Measurements from ENCODE around the gene AZIN2.
A peak's percentile ranks its signal among the peaks of the same experiment; 100 is the strongest.
"Not testable (repeated sequence)": the region's sequence is repeated elsewhere in the genome, so short reads cannot be mapped to it uniquely, and the experiment has no call there.

Gene AZIN2

DNA sequence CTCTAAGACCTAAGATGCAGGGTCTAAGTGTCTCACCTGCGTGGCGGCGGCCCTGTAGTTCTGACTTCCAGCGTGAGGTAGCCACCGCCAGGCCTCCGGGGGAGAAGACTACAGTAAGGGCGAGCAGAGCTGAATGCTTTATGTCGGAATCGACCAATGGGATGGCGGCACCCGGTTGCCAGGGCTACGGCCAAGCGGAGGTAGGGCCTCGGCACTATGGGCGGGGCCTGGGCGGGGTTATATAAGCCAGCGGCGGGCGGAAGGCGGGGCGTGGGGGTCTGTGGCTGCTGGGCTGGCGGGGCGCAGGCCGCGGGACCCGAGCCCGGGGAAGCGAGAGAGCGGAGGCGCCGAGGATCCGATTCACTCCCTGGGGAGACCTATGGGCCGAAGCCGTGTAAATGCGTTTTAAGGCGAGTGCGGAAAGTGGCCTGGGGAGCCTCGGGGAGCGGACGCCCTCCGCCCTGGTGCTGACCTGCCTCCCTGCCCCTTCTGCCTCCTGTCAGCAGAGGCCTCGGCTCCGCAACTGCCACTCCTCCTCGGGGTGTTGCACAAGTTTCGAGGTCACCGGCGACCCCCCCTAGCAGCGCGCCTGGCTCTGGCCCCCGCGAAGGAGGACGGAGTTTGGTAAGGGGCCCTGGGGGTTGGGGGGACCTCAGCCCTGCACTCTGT, at the start of gene AZIN2:
TSS of gene AZIN2 (plus strand) at position 269 of the 669 bp plus-strand sequence. CDS start 1,097 bp downstream, outside the sequence.
- Histone ChIP-seq H3K27me3 (ENCODE audit: low read depth) (no peaks in the 10 kb centered on the region), H3K4me3 (peak within 1 kb of the TSS; percentile 50), H3K9me3 (no peaks in the 10 kb centered on the region), H3K4me1 (peaks cover 10% of the 10 kb centered on the region), H3K36me3 (replicated peaks) (no peaks in the 10 kb centered on the region)
- peak; percentile 90 to 99 for DNase-seq (ENCODE audit: low spot score in 2 of 2)
- in situ Hi-C loops (cut with MboI; ENCODE audit: low sequenced_read_pairs): loop anchor here (10.0 kb wide), 1 partner anchor 146 kb away; no protein-coding TSS in a partner anchor

DNA sequence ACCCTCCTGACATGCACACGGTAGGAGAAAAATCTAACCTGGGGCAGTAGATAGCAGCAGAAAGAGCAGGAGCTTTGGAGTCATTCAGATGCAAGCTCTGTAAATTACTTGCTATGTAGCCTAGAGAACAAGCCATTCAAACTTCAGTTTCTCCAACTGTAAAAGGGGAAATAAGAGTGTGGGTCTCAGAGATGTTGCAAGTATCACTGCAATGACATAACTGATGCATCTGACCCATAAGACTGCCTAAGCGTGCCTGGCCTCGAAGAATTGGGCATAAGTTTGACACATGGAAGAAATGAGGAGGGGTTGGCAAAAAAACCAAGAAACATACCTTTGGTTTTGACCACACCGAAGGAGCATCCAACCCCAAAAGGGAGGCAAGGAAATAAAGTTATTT, 49.4 kb upstream of the AZIN2 start:
- Histone ChIP-seq H3K4me1 (peaks cover 39% of the 10 kb centered on the region), H3K36me3 (replicated peaks) (peaks cover 33% of the 10 kb centered on the region), H3K27me3 (ENCODE audit: low read depth) (no peaks in the 10 kb centered on the region), H3K9me3 (no peaks in the 10 kb centered on the region), H3K4me3 (no peak overlapping the region)
- no peak for DNase-seq (ENCODE audit: low spot score in 2 of 2)
- in situ Hi-C loops (cut with MboI; ENCODE audit: low sequenced_read_pairs): no loop called here

DNA sequence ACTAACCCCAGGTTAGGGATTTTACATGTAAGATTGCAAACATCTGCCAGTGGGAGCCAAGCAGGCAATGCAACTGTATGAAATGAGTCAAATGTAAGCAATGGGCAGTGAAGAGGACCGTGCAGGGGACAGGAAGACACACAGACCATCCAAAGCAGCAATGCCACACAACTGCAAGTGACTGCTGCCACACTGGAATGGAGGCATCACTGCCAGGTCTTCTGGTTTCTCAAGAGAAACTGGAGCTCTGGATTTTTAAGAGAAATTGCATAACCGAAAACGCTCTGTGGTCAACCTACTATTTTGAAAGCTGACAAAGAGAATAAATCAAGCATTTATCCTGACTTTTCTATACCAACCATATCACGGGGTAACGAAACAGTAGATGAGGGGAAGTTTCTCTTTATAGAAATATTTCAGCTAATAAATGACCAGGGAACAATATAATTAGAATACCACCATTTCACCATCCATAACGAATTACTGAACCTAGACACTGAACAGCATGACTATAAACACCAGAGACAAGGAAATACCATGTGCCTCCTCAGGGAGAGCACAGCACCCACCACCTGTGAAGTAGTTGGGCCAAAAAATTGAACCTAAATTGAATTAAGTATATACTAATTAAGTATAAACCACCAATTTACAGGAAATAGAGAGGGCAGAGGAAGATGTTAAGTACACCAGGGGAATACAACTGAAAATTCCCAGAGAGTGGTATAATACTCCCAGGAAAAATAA, 48.7 kb upstream of the AZIN2 start:
- no peak overlapping the region for H3K4me3 ChIP-seq
- in situ Hi-C loops (cut with MboI; ENCODE audit: low sequenced_read_pairs): no loop called here
- peaks cover 35% of the 10 kb centered on the region for H3K4me1 ChIP-seq
- H3K9me3 ChIP-seq: no peaks in the 10 kb centered on the region
- peaks cover 33% of the 10 kb centered on the region for H3K36me3 ChIP-seq (replicated peaks)
- no peaks in the 10 kb centered on the region for H3K27me3 ChIP-seq (ENCODE audit: low read depth)
- no peak for DNase-seq (ENCODE audit: low spot score in 2 of 2)

DNA sequence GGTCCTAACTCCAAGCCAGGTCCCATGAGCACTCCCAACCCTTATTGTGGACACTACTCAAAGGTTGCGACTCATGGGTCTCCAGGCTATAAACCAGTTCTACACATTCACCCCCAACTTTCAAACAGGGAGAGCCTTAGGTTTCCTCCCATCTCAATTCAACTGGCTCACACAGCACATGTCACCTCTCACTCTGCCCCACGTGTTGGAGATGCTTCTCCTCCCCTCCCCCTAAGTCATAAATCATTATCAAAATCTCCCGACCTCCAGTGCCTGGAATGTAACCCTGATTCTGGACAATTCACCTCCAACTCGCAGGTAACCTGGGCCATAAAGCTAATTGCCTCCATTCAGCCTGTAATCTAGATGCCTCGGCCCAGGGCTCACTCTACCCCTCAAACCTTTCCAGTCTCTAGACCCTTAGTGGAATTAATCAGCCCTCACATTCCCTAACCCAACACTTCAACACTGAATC, 44.9 kb upstream of the AZIN2 start:
- DNase-seq (ENCODE audit: low spot score in 2 of 2): peak; percentile 33 to 36
- H3K9me3 ChIP-seq: no peaks in the 10 kb centered on the region
- H3K27me3 ChIP-seq (ENCODE audit: low read depth): no peaks in the 10 kb centered on the region
- H3K4me1 ChIP-seq: peaks cover 20% of the 10 kb centered on the region
- peak overlapping the region; percentile 71 for H3K4me3 ChIP-seq
- in situ Hi-C loops (cut with MboI; ENCODE audit: low sequenced_read_pairs): no loop called here
- peaks cover 29% of the 10 kb centered on the region for H3K36me3 ChIP-seq (replicated peaks)

DNA sequence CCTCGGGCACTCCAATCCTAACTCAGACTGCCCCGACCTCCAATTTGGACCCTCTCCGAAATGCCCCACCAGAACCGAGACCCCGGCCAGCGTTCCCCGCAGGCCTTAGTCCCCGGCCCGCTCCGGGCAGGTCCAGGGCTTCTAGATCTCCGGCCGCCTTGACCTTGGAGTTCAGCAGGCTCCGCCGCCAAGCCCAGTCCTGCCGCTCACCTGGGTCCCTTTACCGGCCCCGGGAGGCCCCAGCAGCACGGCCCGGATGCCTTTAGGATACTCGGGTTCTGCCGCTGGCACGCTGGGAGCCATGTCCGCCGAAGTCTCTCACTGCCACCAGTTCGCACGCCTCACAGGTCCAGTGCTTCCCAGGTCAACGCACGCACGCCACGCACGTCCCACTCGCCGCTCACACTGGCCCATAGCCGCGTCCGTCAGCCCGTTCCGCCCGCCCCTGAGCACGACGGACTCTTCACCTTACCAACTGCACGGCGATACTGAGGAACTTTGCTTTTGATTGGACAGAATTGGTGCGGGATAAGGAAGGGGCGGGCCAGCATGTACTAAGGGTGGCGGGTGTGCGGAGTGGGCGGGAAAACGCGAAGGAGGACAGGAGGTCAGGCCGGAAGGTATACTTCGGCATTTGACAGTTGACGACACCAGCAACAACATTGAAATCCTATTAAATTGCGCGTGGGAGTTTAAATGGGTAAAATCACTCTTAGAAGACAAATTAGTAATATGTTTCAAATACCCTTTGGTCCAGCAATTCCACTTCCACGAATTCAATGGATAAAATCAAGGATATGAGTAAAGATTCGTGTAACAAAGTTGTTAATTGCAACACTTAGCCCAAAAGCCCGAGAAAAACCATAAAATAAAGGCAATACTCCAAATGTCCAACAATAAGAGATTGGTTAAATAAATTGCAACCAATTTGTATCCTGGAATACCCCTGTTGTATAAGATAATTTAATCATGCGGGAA, 44.1 kb upstream of the AZIN2 start, which contains the start of gene AK2:
TSS of gene AK2 (minus strand) at position 358 of the 978 bp plus-strand sequence. CDS start at position 303, 55 bp downstream.
- H3K27me3 ChIP-seq (ENCODE audit: low read depth): no peaks in the 10 kb centered on the region
- DNase-seq (ENCODE audit: low spot score in 2 of 2): peak; percentile 97 to 98
- peaks cover 21% of the 10 kb centered on the region for H3K36me3 ChIP-seq (replicated peaks)
- no peaks in the 10 kb centered on the region for H3K9me3 ChIP-seq
- peak within 1 kb of the TSS; percentile 71 for H3K4me3 ChIP-seq
- H3K4me1 ChIP-seq: peaks cover 20% of the 10 kb centered on the region
- in situ Hi-C loops (cut with MboI; ENCODE audit: low sequenced_read_pairs): no loop called here

DNA sequence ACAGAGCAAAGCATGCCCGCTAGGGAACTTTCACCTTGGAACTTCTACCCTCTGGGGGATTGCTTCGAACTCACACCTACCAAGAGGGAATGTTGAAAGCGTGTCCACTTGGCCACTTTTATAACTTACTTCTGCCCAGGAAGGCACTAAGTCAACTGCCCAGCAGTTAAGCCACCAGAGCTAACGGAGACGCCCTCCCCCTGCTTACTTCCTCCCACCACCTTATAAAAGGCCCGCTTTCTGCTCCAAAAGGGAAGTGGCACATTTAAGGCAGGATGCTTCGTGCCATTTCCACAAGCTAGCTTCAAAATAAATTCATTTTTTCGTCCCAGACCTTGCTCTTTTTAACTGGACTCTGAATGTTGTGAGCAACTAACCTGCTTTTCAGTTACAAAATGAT, 41.1 kb upstream of the AZIN2 start:
- no peak for DNase-seq (ENCODE audit: low spot score in 2 of 2)
- in situ Hi-C loops (cut with MboI; ENCODE audit: low sequenced_read_pairs): no loop called here

DNA sequence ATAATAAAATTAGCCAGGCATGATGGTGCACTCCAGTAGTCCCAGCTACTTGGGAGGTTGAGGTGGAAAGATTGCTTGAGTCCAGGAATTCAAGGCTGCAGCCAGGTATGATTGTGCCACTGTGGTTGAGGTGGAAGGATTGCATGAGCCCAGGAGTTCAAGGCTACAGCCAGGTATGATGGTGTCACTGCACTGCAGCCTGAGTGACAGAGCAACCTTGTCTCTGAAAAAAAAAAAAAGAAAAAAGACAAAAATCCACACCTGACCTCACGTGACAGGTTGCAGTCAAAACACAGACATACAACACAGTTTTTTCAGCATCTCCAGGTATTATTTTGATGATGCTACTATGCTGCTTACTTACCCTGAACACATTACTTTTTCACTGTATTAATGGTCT, 39.9 kb upstream of the AZIN2 start:
- no peaks in the 10 kb centered on the region for H3K36me3 ChIP-seq (replicated peaks)
- DNase-seq (ENCODE audit: low spot score in 2 of 2): no peak
- in situ Hi-C loops (cut with MboI; ENCODE audit: low sequenced_read_pairs): no loop called here
- no peaks in the 10 kb centered on the region for H3K9me3 ChIP-seq
- H3K27me3 ChIP-seq (ENCODE audit: low read depth): no peaks in the 10 kb centered on the region
- H3K4me3 ChIP-seq: no peak overlapping the region
- H3K4me1 ChIP-seq: peaks cover 4% of the 10 kb centered on the region; the same call in 1 of the 2 replicates

More for the DNA sequence above, 41.1 kb upstream of the AZIN2 start:
- H3K27me3 ChIP-seq (ENCODE audit: low read depth): no peaks in the 10 kb centered on the region
- H3K4me3 ChIP-seq: no peak overlapping the region
- H3K36me3 ChIP-seq (replicated peaks): peaks cover 2% of the 10 kb centered on the region
- no peaks in the 10 kb centered on the region for H3K9me3 ChIP-seq
- H3K4me1 ChIP-seq: peaks cover 16% of the 10 kb centered on the region

DNA sequence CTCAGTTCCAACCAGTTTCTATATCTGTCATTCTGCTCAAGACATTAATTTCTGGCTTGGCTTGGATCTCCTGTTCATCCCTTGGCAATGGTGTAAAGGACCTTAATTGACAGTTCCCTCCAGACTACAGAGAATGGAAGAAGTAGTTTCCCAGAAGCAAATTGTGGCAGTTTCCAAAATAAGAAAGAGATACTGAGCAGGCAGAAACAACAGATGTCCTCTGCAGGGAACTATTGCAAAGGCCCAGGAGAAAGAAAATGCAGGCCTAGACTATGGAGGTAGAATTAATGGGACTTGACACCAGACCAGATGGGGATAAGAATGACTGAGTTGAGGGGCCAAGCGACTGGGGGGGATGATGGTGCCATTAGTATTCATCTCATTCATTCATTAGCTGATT, 38.1 kb upstream of the AZIN2 start:
- in situ Hi-C loops (cut with MboI; ENCODE audit: low sequenced_read_pairs): no loop called here

DNA sequence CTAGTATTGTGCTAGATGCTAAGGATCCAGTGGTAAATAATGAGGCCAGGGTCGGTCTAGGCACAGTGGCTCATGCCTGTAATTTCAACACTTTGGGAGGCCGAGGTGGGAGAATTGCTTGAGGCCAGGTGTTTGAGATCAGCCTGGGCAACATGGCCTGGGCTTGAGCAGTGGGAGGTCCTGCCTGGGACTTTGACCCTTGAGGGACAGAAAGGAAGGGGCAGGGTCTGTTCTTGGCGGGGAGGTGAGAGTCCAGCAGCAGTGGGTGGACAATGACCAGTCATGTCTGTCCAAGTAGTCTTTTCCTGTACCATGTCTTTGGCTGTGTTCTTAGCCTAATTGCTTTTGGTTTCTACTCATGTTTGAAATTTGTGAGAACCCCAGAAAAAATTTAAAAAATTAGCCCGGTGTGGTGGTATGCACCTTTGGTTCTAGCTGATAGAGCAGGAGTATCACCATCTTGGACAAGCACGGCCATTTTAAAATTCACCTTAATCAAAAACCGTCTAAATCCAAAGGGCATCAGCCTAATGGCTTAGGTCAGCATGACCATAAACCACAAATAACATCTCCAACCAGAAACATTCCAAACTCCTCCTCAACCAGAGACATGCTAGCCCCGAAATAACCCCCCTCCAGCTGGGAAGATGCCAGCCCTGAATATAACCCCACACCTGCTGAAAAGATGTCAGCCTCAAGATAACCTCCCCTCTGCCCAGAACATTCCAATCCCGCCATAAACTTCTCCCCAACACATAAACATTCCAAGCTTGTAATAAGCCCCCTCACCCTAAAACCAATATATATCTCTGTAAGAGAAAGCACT, 37.5 kb upstream of the AZIN2 start:
- no peak overlapping the region for H3K4me3 ChIP-seq
- no peaks in the 10 kb centered on the region for H3K27me3 ChIP-seq (ENCODE audit: low read depth)
- DNase-seq (ENCODE audit: low spot score in 2 of 2): no peak
- in situ Hi-C loops (cut with MboI; ENCODE audit: low sequenced_read_pairs): no loop called here
- H3K4me1 ChIP-seq: no peaks in the 10 kb centered on the region
- H3K9me3 ChIP-seq: no peaks in the 10 kb centered on the region
- no peaks in the 10 kb centered on the region for H3K36me3 ChIP-seq (replicated peaks)

More for the DNA sequence above, 38.1 kb upstream of the AZIN2 start:
- Histone ChIP-seq H3K36me3 (replicated peaks) (no peaks in the 10 kb centered on the region), H3K27me3 (ENCODE audit: low read depth) (no peaks in the 10 kb centered on the region), H3K4me3 (no peak overlapping the region), H3K4me1 (no peaks in the 10 kb centered on the region), H3K9me3 (no peaks in the 10 kb centered on the region)
- DNase-seq (ENCODE audit: low spot score in 2 of 2): no peak

DNA sequence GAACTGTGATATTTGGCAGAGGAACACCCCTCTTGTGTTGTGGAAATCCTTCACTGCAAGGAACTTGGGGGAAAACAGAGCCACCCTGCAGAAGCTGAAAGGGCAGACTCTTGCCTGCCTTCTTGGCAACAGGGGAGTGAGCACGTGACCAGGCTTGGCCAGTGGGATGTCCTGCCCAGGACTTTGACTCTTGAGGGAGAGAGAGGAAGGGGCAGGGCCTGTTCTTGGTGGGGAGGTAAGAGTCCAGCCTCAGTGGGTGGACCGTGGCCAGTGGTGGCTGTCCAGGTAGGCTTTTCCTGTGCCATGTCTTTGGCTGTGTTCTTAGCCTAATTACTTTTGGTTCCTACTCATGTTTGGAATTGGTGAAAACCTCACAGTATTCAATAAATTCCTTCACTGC, 35.7 kb upstream of the AZIN2 start:
- peaks cover 5% of the 10 kb centered on the region; the same call in 1 of the 2 replicates for H3K9me3 ChIP-seq
- no peak overlapping the region for H3K4me3 ChIP-seq
- no peaks in the 10 kb centered on the region for H3K36me3 ChIP-seq (replicated peaks)
- H3K27me3 ChIP-seq (ENCODE audit: low read depth): no peaks in the 10 kb centered on the region
- in situ Hi-C loops (cut with MboI; ENCODE audit: low sequenced_read_pairs): no loop called here
- DNase-seq (ENCODE audit: low spot score in 2 of 2): no peak
- H3K4me1 ChIP-seq: no peaks in the 10 kb centered on the region

DNA sequence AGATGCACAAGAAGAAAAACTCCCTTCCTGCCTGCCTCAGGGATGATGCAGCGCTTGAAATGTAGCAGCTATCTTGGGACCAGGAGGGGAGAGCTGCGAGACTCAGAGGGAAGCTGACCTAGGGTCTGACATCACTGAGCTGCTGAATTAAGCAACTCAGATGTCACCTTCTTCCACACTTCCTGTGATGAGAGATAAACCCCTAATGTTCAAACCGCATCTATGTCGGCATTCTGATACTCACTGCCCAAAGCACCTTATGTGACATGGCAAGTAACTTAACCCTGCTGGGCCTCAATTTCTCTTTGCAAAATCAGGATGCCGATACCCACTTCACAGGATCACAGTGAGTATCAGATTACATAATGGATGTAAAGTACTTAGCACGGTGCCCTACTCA, 35.1 kb upstream of the AZIN2 start:
- Histone ChIP-seq H3K4me3 (no peak overlapping the region), H3K27me3 (ENCODE audit: low read depth) (no peaks in the 10 kb centered on the region), H3K9me3 (peaks cover 6% of the 10 kb centered on the region; the same call in 1 of the 2 replicates), H3K36me3 (replicated peaks) (no peaks in the 10 kb centered on the region), H3K4me1 (no peaks in the 10 kb centered on the region)
- no peak for DNase-seq (ENCODE audit: low spot score in 2 of 2)
- in situ Hi-C loops (cut with MboI; ENCODE audit: low sequenced_read_pairs): no loop called here

DNA sequence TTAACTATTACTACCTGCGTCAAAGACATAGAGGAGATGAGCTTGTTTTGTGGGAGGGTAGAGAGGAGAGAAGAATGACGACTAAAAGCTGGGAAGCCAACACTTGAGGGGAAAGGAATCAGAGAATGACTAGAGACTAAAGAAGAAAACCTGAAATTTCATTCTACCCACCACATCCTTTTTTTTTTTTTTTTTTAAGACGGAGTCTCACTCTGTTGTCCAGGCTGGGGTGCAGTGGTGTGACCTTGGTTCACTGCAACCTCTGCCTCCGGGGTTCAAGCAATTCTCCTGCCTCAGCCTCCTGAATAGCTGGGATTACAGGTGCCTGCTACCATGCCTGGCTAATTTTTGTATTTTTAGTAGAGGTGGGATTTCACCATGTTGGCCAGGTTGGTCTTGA, 34.7 kb upstream of the AZIN2 start:
- H3K4me3 ChIP-seq; H3K27me3 ChIP-seq (ENCODE audit: low read depth); H3K36me3 ChIP-seq (replicated peaks); H3K9me3 ChIP-seq; DNase-seq (ENCODE audit: low spot score in 2 of 2); H3K4me1 ChIP-seq; in situ Hi-C loops (cut with MboI; ENCODE audit: low sequenced_read_pairs): not testable (repeated sequence)

All from HAP-1 (cell line).